K562 treated with DMSO at 1 percent for 4 hours (cell line): ENCODE results near the gene PRODH. TPM values are rescaled to one million over a fixed set of nuclear protein-coding genes. Genes with fewer than 3 reads are reported as not detected.

Experiments
- total RNA-seq: library from RNA; unstranded; fragments of 300-600 nt; gene quantifications from 2 replicates; pipeline ENCODE4 v1.2.3, GENCODE V29; 2022; ENCODE audit not compliant: insufficient read depth

Gene PRODH, protein sequence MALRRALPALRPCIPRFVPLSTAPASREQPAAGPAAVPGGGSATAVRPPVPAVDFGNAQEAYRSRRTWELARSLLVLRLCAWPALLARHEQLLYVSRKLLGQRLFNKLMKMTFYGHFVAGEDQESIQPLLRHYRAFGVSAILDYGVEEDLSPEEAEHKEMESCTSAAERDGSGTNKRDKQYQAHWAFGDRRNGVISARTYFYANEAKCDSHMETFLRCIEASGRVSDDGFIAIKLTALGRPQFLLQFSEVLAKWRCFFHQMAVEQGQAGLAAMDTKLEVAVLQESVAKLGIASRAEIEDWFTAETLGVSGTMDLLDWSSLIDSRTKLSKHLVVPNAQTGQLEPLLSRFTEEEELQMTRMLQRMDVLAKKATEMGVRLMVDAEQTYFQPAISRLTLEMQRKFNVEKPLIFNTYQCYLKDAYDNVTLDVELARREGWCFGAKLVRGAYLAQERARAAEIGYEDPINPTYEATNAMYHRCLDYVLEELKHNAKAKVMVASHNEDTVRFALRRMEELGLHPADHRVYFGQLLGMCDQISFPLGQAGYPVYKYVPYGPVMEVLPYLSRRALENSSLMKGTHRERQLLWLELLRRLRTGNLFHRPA
- total RNA-seq: not detected in 2 replicates

GRCh38 chr22:18935889-18936529 is at the start of gene PRODH:
TSS of gene PRODH (minus strand) at chr22:18936293. CDS start at chr22:18936287, 6 bp downstream.

GRCh38 chr22:18905540-18906409 is 30.3 kb downstream of the PRODH start, which contains the start of gene DGCR6:
TSS of gene DGCR6 (plus strand) at chr22:18906320. CDS start at chr22:18906375, 55 bp downstream.

Other genes with a start within 250 kb of the PRODH start
- gene DGCR6, start 30.0 kb downstream of the PRODH start, total RNA-seq: 0.31 and 0.62 TPM in 2 replicates
- 116 and 128 TPM in 2 replicates for gene DGCR2, start 186.1 kb upstream of the PRODH start, total RNA-seq
- not detected in 2 replicates for gene TSSK2, start 195.0 kb upstream of the PRODH start, total RNA-seq
- 48.2 and 51.3 TPM in 2 replicates for gene ESS2, start 208.4 kb upstream of the PRODH start, total RNA-seq
- not detected in 2 replicates for gene GSC2, start 214.0 kb upstream of the PRODH start, total RNA-seq
- gene SLC25A1, start 242.4 kb upstream of the PRODH start, total RNA-seq: 297 and 310 TPM in 2 replicates